Measurements from ENCODE around the gene ZBTB16. TPM values are rescaled to one million over a fixed set of nuclear protein-coding genes. Genes with fewer than 3 reads are reported as not detected.
A peak's percentile ranks its signal among the peaks of the same experiment; 100 is the strongest.

Gene ZBTB16
- total and polyA plus RNA-seq, 4 donors = 21.4 to 224 (median 102) TPM

GRCh38 chr11:114129142-114129541 is 69.6 kb downstream of the ZBTB16 start:
- Histone ChIP-seq H3K27ac (ENCODE audit: low read depth in 1 of 2, low read length in 1 of 2) (no peak overlapping the region), H3K9me3 (ENCODE audit: control insufficient read depth in 4 of 4, insufficient read depth in 3 of 4, low read length in 3 of 4) (no peaks in the 10 kb centered on the region), H3K4me1 (ENCODE audit: control insufficient read depth in 5 of 5, insufficient read depth in 5 of 5, low read length in 5 of 5) (peaks cover 0 to 72% (median 12%) of the 10 kb centered on the region in 5 donors), H3K4me3 (no peak overlapping the region), H3K36me3 (ENCODE audit: control insufficient read depth in 4 of 4, insufficient read depth in 4 of 4, low read length in 4 of 4) (peaks cover 0 to 26% (median 5%) of the 10 kb centered on the region in 4 donors), H3K27me3 (ENCODE audit: control insufficient read depth in 3 of 3, insufficient read depth in 3 of 3, low read length in 2 of 3) (no peaks in the 10 kb centered on the region), H3K9ac (ENCODE audit: insufficient read depth in 1 of 2, low read length in 2 of 2) (no peak overlapping the region)
- WGBS, 2 donors = 62 to 78% methylated on average over 9 of the region's 9 CpGs
- DNase-seq (no peak), ATAC-seq (ENCODE audit: insufficient read depth, low FRiP score) (no peak)
- no peak for TF ChIP-seq CTCF (IDR thresholded peaks at IDR 0.05; ENCODE audit: control extremely low read depth, extremely low read depth)

DNA sequence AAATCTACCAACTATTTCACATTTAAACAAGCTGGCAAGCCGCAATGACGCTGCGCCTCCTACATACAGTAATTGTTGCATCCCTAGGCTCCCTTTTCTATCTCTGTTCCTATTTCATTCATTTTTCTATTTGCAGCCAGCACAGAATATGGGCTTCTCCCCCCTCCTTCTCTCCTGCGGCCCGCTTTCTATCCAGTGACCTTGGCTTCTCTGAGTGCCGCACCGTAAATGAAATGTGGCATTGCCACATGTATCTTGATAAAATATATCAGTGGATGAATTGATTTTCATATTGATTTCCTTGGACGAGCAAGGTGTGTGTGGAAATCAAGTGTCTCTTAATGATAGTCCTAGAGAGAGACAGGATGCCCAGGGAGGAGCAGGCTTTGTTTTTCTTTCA is 70.2 kb downstream of the ZBTB16 start:
- no peaks in the 10 kb centered on the region for H3K9me3 ChIP-seq (ENCODE audit: control insufficient read depth in 4 of 4, insufficient read depth in 3 of 4, low read length in 3 of 4)
- no peak for TF ChIP-seq CTCF (IDR thresholded peaks at IDR 0.05; ENCODE audit: control extremely low read depth, extremely low read depth)
- H3K27ac ChIP-seq (ENCODE audit: low read depth in 1 of 2, low read length in 1 of 2) = no peak overlapping the region
- no peaks in the 10 kb centered on the region for H3K27me3 ChIP-seq (ENCODE audit: control insufficient read depth in 3 of 3, insufficient read depth in 3 of 3, low read length in 2 of 3)
- 77 to 82% methylated on average over 8 of the region's 8 CpGs for WGBS, 2 donors
- no peak overlapping the region for H3K4me3 ChIP-seq
- H3K9ac ChIP-seq (ENCODE audit: insufficient read depth in 1 of 2, low read length in 2 of 2) = no peak overlapping the region
- H3K4me1 ChIP-seq (ENCODE audit: control insufficient read depth in 5 of 5, insufficient read depth in 5 of 5, low read length in 5 of 5) = peaks cover 0 to 74% (median 12%) of the 10 kb centered on the region in 5 donors
- peaks cover 0 to 25% (median 5%) of the 10 kb centered on the region in 4 donors for H3K36me3 ChIP-seq (ENCODE audit: control insufficient read depth in 4 of 4, insufficient read depth in 4 of 4, low read length in 4 of 4)
- no peak for DNase-seq
- ATAC-seq (ENCODE audit: insufficient read depth, low FRiP score) = no peak

GRCh38 chr11:114130115-114130576 is 70.6 kb downstream of the ZBTB16 start:
- Histone ChIP-seq H3K36me3 (ENCODE audit: control insufficient read depth in 4 of 4, insufficient read depth in 4 of 4, low read length in 4 of 4) (peaks cover 0 to 24% (median 5%) of the 10 kb centered on the region in 4 donors), H3K4me1 (ENCODE audit: control insufficient read depth in 5 of 5, insufficient read depth in 5 of 5, low read length in 5 of 5) (peaks cover 0 to 78% (median 12%) of the 10 kb centered on the region in 5 donors), H3K4me3 (no peak overlapping the region), H3K9me3 (ENCODE audit: control insufficient read depth in 4 of 4, insufficient read depth in 3 of 4, low read length in 3 of 4) (no peaks in the 10 kb centered on the region), H3K9ac (ENCODE audit: insufficient read depth in 1 of 2, low read length in 2 of 2) (no peak overlapping the region), H3K27me3 (ENCODE audit: control insufficient read depth in 3 of 3, insufficient read depth in 3 of 3, low read length in 2 of 3) (no peaks in the 10 kb centered on the region), H3K27ac (ENCODE audit: low read depth in 1 of 2, low read length in 1 of 2) (peak overlapping the region in 1 of 2 donors; percentile 55)
- no peak for TF ChIP-seq CTCF (IDR thresholded peaks at IDR 0.05; ENCODE audit: control extremely low read depth, extremely low read depth)
- WGBS, 2 donors = 73 to 74% methylated on average over 6 of the region's 6 CpGs
- DNase-seq = no peak
- no peak for ATAC-seq (ENCODE audit: insufficient read depth, low FRiP score)
